ENCODE results near the gene BMP6. TPM values are rescaled to one million over a fixed set of nuclear protein-coding genes. Genes with fewer than 3 reads are reported as not detected.

Gene BMP6
- total and polyA plus RNA-seq, 9 donors = 3.4 to 28.1 (median 8.3) TPM

- Histone ChIP-seq H3K9me3 (no peaks in the 10 kb centered on the region), H3K4me3 (no peak overlapping the region), H3K27ac (no peak overlapping the region), H3K36me3 (no peaks in the 10 kb centered on the region), H3K4me1 (ENCODE audit: insufficient read depth) (peaks cover 4% of the 10 kb centered on the region), H3K27me3 (no peaks in the 10 kb centered on the region)
- intact Hi-C loops (cut with DNase I) = no loop called here
- WGBS, 3 donors = 88 to 92% (median 88%) methylated on average over 2 of the region's 2 CpGs
- TF ChIP-seq EP300 (IDR thresholded peaks at IDR 0.05) (no peak), CTCF (IDR thresholded peaks at IDR 0.05) (no peak), POLR2A (IDR thresholded peaks at IDR 0.05) (no peak)
- DNase-seq = no peak
These were observed 5.4 kb downstream of the BMP6 start for GRCh38 chr6:7731294-7731693.

- no peak overlapping the region for H3K4me3 ChIP-seq
- no peaks in the 10 kb centered on the region for H3K27me3 ChIP-seq
- intact Hi-C loops (cut with DNase I) = no loop called here
These were observed 6.3 kb downstream of the BMP6 start for GRCh38 chr6:7732228-7732627.

GRCh38 chr6:7734707-7735383 is 8.9 kb downstream of the BMP6 start:
- Histone ChIP-seq H3K4me1 (ENCODE audit: insufficient read depth) (peaks cover 4% of the 10 kb centered on the region), H3K4me3 (no peak overlapping the region), H3K9me3 (no peaks in the 10 kb centered on the region), H3K36me3 (no peaks in the 10 kb centered on the region), H3K27ac (no peak overlapping the region), H3K27me3 (no peaks in the 10 kb centered on the region)
- intact Hi-C loops (cut with DNase I) = no loop called here
- WGBS, 3 donors = 81 to 86% (median 81%) methylated on average over 18 of the region's 18 CpGs
- TF ChIP-seq EP300 (IDR thresholded peaks at IDR 0.05) (no peak), CTCF (IDR thresholded peaks at IDR 0.05) (no peak)
- no peak for DNase-seq

More at GRCh38 chr6:7732228-7732627, 6.3 kb downstream of the BMP6 start:
- Histone ChIP-seq H3K9me3 (no peaks in the 10 kb centered on the region), H3K27ac (no peak overlapping the region), H3K4me1 (ENCODE audit: insufficient read depth) (peaks cover 4% of the 10 kb centered on the region), H3K36me3 (no peaks in the 10 kb centered on the region)
- no peak for DNase-seq
- TF ChIP-seq POLR2A (IDR thresholded peaks at IDR 0.05) = no peak

- no peak overlapping the region for H3K27ac ChIP-seq
- TF ChIP-seq EP300 (IDR thresholded peaks at IDR 0.05) = no peak
- TF ChIP-seq CTCF (IDR thresholded peaks at IDR 0.05) = no peak
- no peak for TF ChIP-seq POLR2A (IDR thresholded peaks at IDR 0.05)
- H3K4me1 ChIP-seq (ENCODE audit: insufficient read depth) = peaks cover 2% of the 10 kb centered on the region
- 95 to 99% (median 97%) methylated on average over 3 of the region's 3 CpGs for WGBS, 3 donors
- DNase-seq = no peak
- H3K36me3 ChIP-seq = no peaks in the 10 kb centered on the region
- H3K4me3 ChIP-seq = no peak overlapping the region
- no peaks in the 10 kb centered on the region for H3K27me3 ChIP-seq
- intact Hi-C loops (cut with DNase I) = no loop called here
- no peaks in the 10 kb centered on the region for H3K9me3 ChIP-seq
These were observed 11.2 kb downstream of the BMP6 start for GRCh38 chr6:7737106-7737505.

GRCh38 chr6:7737867-7738266 is 12.0 kb downstream of the BMP6 start:
- Histone ChIP-seq H3K27me3 (no peaks in the 10 kb centered on the region), H3K4me3 (no peak overlapping the region), H3K36me3 (no peaks in the 10 kb centered on the region), H3K9me3 (no peaks in the 10 kb centered on the region), H3K27ac (no peak overlapping the region), H3K4me1 (ENCODE audit: insufficient read depth) (peaks cover 2% of the 10 kb centered on the region)
- 77 to 88% (median 84%) methylated on average over 2 of the region's 2 CpGs for WGBS, 3 donors
- no peak for TF ChIP-seq EP300 (IDR thresholded peaks at IDR 0.05)
- TF ChIP-seq POLR2A (IDR thresholded peaks at IDR 0.05) = no peak
- no peak for TF ChIP-seq CTCF (IDR thresholded peaks at IDR 0.05)
- intact Hi-C loops (cut with DNase I) = no loop called here
- DNase-seq = no peak

All from ovary (tissue), 9 donors.